IMR-90 (cell line): ENCODE data around the gene PACS1.
A peak's percentile ranks its signal among the peaks of the same experiment; 100 is the strongest.

Experiments
- CTCF ChIP-seq: conservative IDR thresholded peaks from 2 replicates; pipeline ENCODE4 v1.5.1; 2012; ENCODE audit warnings: mild to moderate bottlenecking, low read depth, low read length, improper control_type of control experiment
- MAFK ChIP-seq: IDR thresholded peaks from 2 replicates; pipeline ENCODE4 v1.6.1; 2012; ENCODE audit warnings: low read depth, low read length, improper control_type of control experiment
- MXI1 ChIP-seq: IDR thresholded peaks from 2 replicates; pipeline ENCODE4 v1.6.1; 2012; ENCODE audit warnings: low read depth, mild to moderate bottlenecking, low read length, moderate library complexity, borderline replicate concordance
- POLR2A ChIP-seq: IDR thresholded peaks from 2 replicates; pipeline ENCODE4 v1.6.1; 2012; ENCODE audit warnings: mild to moderate bottlenecking, low read depth, low read length
- RAD21 ChIP-seq: IDR thresholded peaks from 2 replicates; pipeline ENCODE4 v1.6.1; 2012; ENCODE audit warnings: low read length, improper control_type of control experiment

GRCh38 chr11:66268952-66269905 lies 199.2 kb downstream of the PACS1 start:
- peak; percentile 40 for TF ChIP-seq CTCF
- no peak for TF ChIP-seq POLR2A
- TF ChIP-seq MAFK = no peak
- TF ChIP-seq RAD21 = no peak
- 0 out of 2 replicates have a peak, but pooled peaks have one; percentile 42 for TF ChIP-seq MXI1
